ENCODE results near the gene ZNF215. TPM values are rescaled to one million over a fixed set of nuclear protein-coding genes. Genes with fewer than 3 reads are reported as not detected.

The ZNF215 gene
- total and polyA plus RNA-seq, 2 of the 4 experiments (the other 2 are of a cell fraction), result 3.4 to 7.7 TPM

DNA sequence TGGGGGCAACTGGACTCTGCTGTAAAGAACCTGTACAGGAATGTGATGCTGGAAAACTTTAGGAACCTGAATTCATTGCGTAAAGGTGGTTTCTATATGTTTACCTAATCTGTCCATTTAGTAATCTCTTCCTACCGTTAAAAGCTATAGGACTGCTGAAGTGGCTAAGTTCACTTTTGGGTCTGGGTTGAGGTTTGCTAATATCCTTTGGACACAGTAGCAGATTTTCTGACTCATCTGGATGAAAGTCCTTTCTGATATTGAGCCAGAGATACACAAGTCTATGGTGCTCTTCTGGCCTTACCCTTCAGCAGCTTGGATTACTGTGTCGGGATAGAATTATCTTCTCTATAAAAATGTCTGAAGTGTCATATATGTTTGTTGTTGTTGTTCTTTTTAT, 16.9 kb downstream of the ZNF215 start:
- H3K9me3 ChIP-seq (ENCODE audit: control insufficient read depth, insufficient read depth, low read length), result no peaks in the 10 kb centered on the region
- no peak overlapping the region for H3K4ac ChIP-seq (ENCODE audit: low read depth, low read length)
- peak; percentile 44; the same call in 1 of the 2 replicates for ATAC-seq (ENCODE audit: low read depth)
- no peak overlapping the region for H4K91ac ChIP-seq (ENCODE audit: insufficient read depth, low read depth, low read length)
- ChIA-PET POLR2A (ENCODE audit: unreplicated experiment) (no interaction called here), CTCF (interaction anchor here (0.7 kb wide), 1 partner anchor 19 kb away, joined by 3 read pairs; no protein-coding TSS in a partner anchor)
- no peak overlapping the region for H3K9ac ChIP-seq (ENCODE audit: low read depth, low read length)
- no peak overlapping the region for H3K4me3 ChIP-seq (ENCODE audit: insufficient read depth, low read depth, low read length)
- WGBS, 2 experiments (ENCODE audit: extremely low coverage in 2 of 2, insufficient read length in 1 of 2), result no CpG with 5 or more reads among the region's 3 CpGs
- peaks cover 1% of the 10 kb centered on the region; the same call in 1 of the 2 replicates for H3K36me3 ChIP-seq (ENCODE audit: control insufficient read depth, insufficient read depth, low read length)
- BruUV-seq (replicated peaks), result no TSS peak
- H3K56ac ChIP-seq (ENCODE audit: extremely low read depth, insufficient read depth, low read length), result no peak overlapping the region
- H4K8ac ChIP-seq (ENCODE audit: low read depth in 2 of 2, low read length in 2 of 2), result no peak overlapping the region
- DNase-seq, result peak; percentile 59
- intact Hi-C loops (cut with micrococcal nuclease) (no loop called here), dilution Hi-C loops (cut with HindIII; ENCODE audit: low sequenced_read_pairs, unreplicated experiment) (no loop called here), in situ Hi-C loops (cut with MboI; ENCODE audit: low sequenced_read_pairs) (no loop called here)
- TF ChIP-seq RCOR1 (IDR thresholded peaks at IDR 0.05; ENCODE audit: insufficient replicate concordance, low read length) (no peak), NFE2L2 (IDR thresholded peaks at IDR 0.05; ENCODE audit: low read depth, low read length) (no peak), CEBPB (IDR thresholded peaks at IDR 0.05; ENCODE audit: low read depth, low read length) (no peak), MAFK (IDR thresholded peaks at IDR 0.05; ENCODE audit: low read depth, low read length) (no peak), FOS (IDR thresholded peaks at IDR 0.05; ENCODE audit: low read depth, low read length) (no peak), MAZ (IDR thresholded peaks at IDR 0.05; ENCODE audit: borderline replicate concordance, low read depth, low read length) (no peak), MXI1 (IDR thresholded peaks at IDR 0.05; ENCODE audit: borderline replicate concordance, low read depth, low read length) (no peak), BHLHE40 (IDR thresholded peaks at IDR 0.05; ENCODE audit: low read depth, low read length) (no peak), RAD21 (IDR thresholded peaks at IDR 0.05; ENCODE audit: low read length) (no peak), SMC3 (IDR thresholded peaks at IDR 0.05; ENCODE audit: low read depth, low read length) (no peak), CHD1 (IDR thresholded peaks at IDR 0.05; ENCODE audit: low read depth, low read length) (no peak), RFX5 (IDR thresholded peaks at IDR 0.05; ENCODE audit: low read depth, low read length) (no peak)
- TF ChIP-seq, protein P1, sequence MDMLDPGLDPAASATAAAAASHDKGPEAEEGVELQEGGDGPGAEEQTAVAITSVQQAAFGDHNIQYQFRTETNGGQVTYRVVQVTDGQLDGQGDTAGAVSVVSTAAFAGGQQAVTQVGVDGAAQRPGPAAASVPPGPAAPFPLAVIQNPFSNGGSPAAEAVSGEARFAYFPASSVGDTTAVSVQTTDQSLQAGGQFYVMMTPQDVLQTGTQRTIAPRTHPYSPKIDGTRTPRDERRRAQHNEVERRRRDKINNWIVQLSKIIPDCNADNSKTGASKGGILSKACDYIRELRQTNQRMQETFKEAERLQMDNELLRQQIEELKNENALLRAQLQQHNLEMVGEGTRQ (IDR thresholded peaks at IDR 0.05; ENCODE audit: low read depth, low read length), result no peak
- TF ChIP-seq, protein P2, sequence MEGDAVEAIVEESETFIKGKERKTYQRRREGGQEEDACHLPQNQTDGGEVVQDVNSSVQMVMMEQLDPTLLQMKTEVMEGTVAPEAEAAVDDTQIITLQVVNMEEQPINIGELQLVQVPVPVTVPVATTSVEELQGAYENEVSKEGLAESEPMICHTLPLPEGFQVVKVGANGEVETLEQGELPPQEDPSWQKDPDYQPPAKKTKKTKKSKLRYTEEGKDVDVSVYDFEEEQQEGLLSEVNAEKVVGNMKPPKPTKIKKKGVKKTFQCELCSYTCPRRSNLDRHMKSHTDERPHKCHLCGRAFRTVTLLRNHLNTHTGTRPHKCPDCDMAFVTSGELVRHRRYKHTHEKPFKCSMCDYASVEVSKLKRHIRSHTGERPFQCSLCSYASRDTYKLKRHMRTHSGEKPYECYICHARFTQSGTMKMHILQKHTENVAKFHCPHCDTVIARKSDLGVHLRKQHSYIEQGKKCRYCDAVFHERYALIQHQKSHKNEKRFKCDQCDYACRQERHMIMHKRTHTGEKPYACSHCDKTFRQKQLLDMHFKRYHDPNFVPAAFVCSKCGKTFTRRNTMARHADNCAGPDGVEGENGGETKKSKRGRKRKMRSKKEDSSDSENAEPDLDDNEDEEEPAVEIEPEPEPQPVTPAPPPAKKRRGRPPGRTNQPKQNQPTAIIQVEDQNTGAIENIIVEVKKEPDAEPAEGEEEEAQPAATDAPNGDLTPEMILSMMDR (conservative IDR thresholded peaks at IDR 0.05; ENCODE audit: low read depth, low read length), result no peak
- TF ChIP-seq, protein P3, sequence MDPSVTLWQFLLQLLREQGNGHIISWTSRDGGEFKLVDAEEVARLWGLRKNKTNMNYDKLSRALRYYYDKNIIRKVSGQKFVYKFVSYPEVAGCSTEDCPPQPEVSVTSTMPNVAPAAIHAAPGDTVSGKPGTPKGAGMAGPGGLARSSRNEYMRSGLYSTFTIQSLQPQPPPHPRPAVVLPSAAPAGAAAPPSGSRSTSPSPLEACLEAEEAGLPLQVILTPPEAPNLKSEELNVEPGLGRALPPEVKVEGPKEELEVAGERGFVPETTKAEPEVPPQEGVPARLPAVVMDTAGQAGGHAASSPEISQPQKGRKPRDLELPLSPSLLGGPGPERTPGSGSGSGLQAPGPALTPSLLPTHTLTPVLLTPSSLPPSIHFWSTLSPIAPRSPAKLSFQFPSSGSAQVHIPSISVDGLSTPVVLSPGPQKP (IDR thresholded peaks at IDR 0.05; ENCODE audit: borderline replicate concordance, low read depth, low read length), result no peak
- no peak overlapping the region for H4K5ac ChIP-seq (ENCODE audit: low read depth, low read length)
- H3K9me1 ChIP-seq (ENCODE audit: insufficient read depth, low read length), result no peaks in the 10 kb centered on the region
- no peak overlapping the region for H2BK15ac ChIP-seq (ENCODE audit: low read depth, low read length)
- H3K27ac ChIP-seq (ENCODE audit: insufficient read depth, low read length), result no peak overlapping the region
- no peak overlapping the region for H3K23ac ChIP-seq (ENCODE audit: low read depth, low read length)
- H2AK5ac ChIP-seq (ENCODE audit: low read depth, low read length), result no peak overlapping the region
- no peak overlapping the region for H2AK9ac ChIP-seq (replicated peaks; ENCODE audit: low read depth, low read length, poor library complexity)
- H3K4me2 ChIP-seq (ENCODE audit: low read depth, low read length), result no peak overlapping the region
- no peak overlapping the region for H2AFZ ChIP-seq (replicated peaks; ENCODE audit: low read length, poor library complexity)
- no peak overlapping the region for H3K18ac ChIP-seq (ENCODE audit: low read depth, low read length)
- no peak overlapping the region for H2BK20ac ChIP-seq (ENCODE audit: low read depth, low read length)
- no peaks in the 10 kb centered on the region for H3K4me1 ChIP-seq (ENCODE audit: control insufficient read depth, insufficient read depth, low read length)
- no peaks in the 10 kb centered on the region for H3K27me3 ChIP-seq (ENCODE audit: control insufficient read depth, insufficient read depth, low read length)
- no peaks in the 10 kb centered on the region for H3K79me1 ChIP-seq (ENCODE audit: low read depth in 1 of 2, low read length in 2 of 2)
- no peak overlapping the region for H2BK5ac ChIP-seq (ENCODE audit: low read depth, low read length, poor library complexity, severe bottlenecking)
- H2BK120ac ChIP-seq (ENCODE audit: low read depth, low read length), result no peak overlapping the region
- H3K14ac ChIP-seq (replicated peaks; ENCODE audit: low read depth, low read length), result no peak overlapping the region
- H4K20me1 ChIP-seq (ENCODE audit: insufficient read depth, low read length), result no peaks in the 10 kb centered on the region

Measured in IMR-90 (cell line).